ENCODE measurements around the gene SALL1. TPM values are rescaled to one million over a fixed set of nuclear protein-coding genes. Genes with fewer than 3 reads are reported as not detected.

Gene SALL1
- total RNA-seq, 6 experiments from 2014 or later: 10.6 to 15.4 (median 12.6) TPM

- no peak for TF ChIP-seq CTCF (IDR thresholded peaks at IDR 0.05)
- no peak overlapping the region for H3K4me3 Mint-ChIP-seq
- H3K27me3 Mint-ChIP-seq (ENCODE audit: insufficient read depth): no peaks in the 10 kb centered on the region
- H3K36me3 Mint-ChIP-seq (ENCODE audit: low read depth): peaks cover 56% of the 10 kb centered on the region
- H3K9me3 Mint-ChIP-seq: no peaks in the 10 kb centered on the region
- H3K27ac Mint-ChIP-seq: no peak overlapping the region
- peaks cover 7% of the 10 kb centered on the region; the same call in 1 of the 2 replicates for H3K4me1 Mint-ChIP-seq (ENCODE audit: low read depth)
- no peak for DNase-seq
These were observed 11.5 kb downstream of the SALL1 start for GRCh38 chr16:51139568-51139967.

- H3K27me3 Mint-ChIP-seq (ENCODE audit: insufficient read depth): no peaks in the 10 kb centered on the region; the same call in 1 of the 2 replicates
These were observed 12.9 kb downstream of the SALL1 start for GRCh38 chr16:51138178-51138577.

GRCh38 chr16:51137097-51137496 is 14.0 kb downstream of the SALL1 start:
- H3K4me1 Mint-ChIP-seq (ENCODE audit: low read depth): no peaks in the 10 kb centered on the region
- H3K36me3 Mint-ChIP-seq (ENCODE audit: low read depth): peaks cover 55% of the 10 kb centered on the region
- no peak overlapping the region for H3K4me3 Mint-ChIP-seq
- H3K27me3 Mint-ChIP-seq (ENCODE audit: insufficient read depth): no peaks in the 10 kb centered on the region; the same call in 1 of the 2 replicates
- DNase-seq: no peak
- no peak for TF ChIP-seq CTCF (IDR thresholded peaks at IDR 0.05)
- no peaks in the 10 kb centered on the region for H3K9me3 Mint-ChIP-seq
- H3K27ac Mint-ChIP-seq: no peak overlapping the region

More at GRCh38 chr16:51138178-51138577, 12.9 kb downstream of the SALL1 start:
- TF ChIP-seq CTCF (IDR thresholded peaks at IDR 0.05): no peak
- Mint-ChIP-seq H3K36me3 (ENCODE audit: low read depth) (peaks cover 56% of the 10 kb centered on the region), H3K9me3 (no peaks in the 10 kb centered on the region), H3K27ac (no peak overlapping the region), H3K4me1 (ENCODE audit: low read depth) (no peaks in the 10 kb centered on the region), H3K4me3 (no peak overlapping the region)
- no peak for DNase-seq

- Mint-ChIP-seq H3K4me1 (ENCODE audit: low read depth) (no peaks in the 10 kb centered on the region), H3K27ac (no peak overlapping the region), H3K9me3 (no peaks in the 10 kb centered on the region), H3K36me3 (ENCODE audit: low read depth) (peaks cover 35% of the 10 kb centered on the region), H3K4me3 (no peak overlapping the region), H3K27me3 (ENCODE audit: insufficient read depth) (no peaks in the 10 kb centered on the region; the same call in 1 of the 2 replicates)
- no peak for DNase-seq
- no peak for TF ChIP-seq CTCF (IDR thresholded peaks at IDR 0.05)
These were observed 16.2 kb downstream of the SALL1 start for GRCh38 chr16:51134876-51135275.

- Mint-ChIP-seq H3K27me3 (ENCODE audit: insufficient read depth) (no peaks in the 10 kb centered on the region; the same call in 1 of the 2 replicates), H3K4me1 (ENCODE audit: low read depth) (no peaks in the 10 kb centered on the region), H3K4me3 (no peak overlapping the region), H3K9me3 (no peaks in the 10 kb centered on the region), H3K27ac (no peak overlapping the region), H3K36me3 (ENCODE audit: low read depth) (peaks cover 29% of the 10 kb centered on the region)
- DNase-seq: no peak
- TF ChIP-seq CTCF (IDR thresholded peaks at IDR 0.05): no peak
These were observed 16.7 kb downstream of the SALL1 start for GRCh38 chr16:51134269-51134812.
